ENCODE data around the gene CDH4. TPM values are rescaled to one million over a fixed set of nuclear protein-coding genes. Genes with fewer than 3 reads are reported as not detected.

Gene CDH4
- total RNA-seq, 4 donors from 2014 or later = 0.13 to 0.38 (median 0.21) TPM; not detected in 1

DNA sequence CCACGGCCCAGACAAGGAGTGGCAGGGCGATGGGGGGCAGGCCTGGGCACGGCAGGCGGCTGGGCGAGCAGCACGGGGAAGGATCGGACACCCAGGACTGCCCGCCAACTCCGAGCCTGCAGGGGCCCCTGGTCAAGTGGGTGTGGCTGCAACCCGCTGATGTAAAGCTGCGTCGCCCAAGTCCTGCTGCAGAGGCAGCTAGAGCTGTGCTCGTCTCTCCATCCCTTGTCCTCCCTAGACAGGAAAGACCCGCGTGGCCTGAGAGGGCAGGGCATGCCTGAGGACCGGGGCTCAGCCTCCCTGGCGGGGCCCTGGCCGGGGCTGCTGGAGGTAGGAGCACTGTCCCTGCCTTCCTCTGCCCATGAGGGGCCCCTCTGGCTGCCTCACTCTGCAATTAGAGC lies 281.2 kb downstream of the CDH4 start:
- 73 to 83% methylated on average over 9 to 12 of the region's 18 CpGs for WGBS, 2 donors
- Histone ChIP-seq H3K27me3 (peaks cover 0 to 17% (median 0%) of the 10 kb centered on the region in 4 donors), H3K4me1 (no peaks in the 10 kb centered on the region), H3K9me3 (no peaks in the 10 kb centered on the region), H3K4me3 (no peak overlapping the region), H3K36me3 (no peaks in the 10 kb centered on the region), H3K27ac (no peak overlapping the region)
- intact Hi-C loops (cut with DNase I) = no loop called here
- TF ChIP-seq, protein P1, sequence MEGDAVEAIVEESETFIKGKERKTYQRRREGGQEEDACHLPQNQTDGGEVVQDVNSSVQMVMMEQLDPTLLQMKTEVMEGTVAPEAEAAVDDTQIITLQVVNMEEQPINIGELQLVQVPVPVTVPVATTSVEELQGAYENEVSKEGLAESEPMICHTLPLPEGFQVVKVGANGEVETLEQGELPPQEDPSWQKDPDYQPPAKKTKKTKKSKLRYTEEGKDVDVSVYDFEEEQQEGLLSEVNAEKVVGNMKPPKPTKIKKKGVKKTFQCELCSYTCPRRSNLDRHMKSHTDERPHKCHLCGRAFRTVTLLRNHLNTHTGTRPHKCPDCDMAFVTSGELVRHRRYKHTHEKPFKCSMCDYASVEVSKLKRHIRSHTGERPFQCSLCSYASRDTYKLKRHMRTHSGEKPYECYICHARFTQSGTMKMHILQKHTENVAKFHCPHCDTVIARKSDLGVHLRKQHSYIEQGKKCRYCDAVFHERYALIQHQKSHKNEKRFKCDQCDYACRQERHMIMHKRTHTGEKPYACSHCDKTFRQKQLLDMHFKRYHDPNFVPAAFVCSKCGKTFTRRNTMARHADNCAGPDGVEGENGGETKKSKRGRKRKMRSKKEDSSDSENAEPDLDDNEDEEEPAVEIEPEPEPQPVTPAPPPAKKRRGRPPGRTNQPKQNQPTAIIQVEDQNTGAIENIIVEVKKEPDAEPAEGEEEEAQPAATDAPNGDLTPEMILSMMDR (IDR thresholded peaks at IDR 0.05) = no peak
- DNase-seq = no peak

DNA sequence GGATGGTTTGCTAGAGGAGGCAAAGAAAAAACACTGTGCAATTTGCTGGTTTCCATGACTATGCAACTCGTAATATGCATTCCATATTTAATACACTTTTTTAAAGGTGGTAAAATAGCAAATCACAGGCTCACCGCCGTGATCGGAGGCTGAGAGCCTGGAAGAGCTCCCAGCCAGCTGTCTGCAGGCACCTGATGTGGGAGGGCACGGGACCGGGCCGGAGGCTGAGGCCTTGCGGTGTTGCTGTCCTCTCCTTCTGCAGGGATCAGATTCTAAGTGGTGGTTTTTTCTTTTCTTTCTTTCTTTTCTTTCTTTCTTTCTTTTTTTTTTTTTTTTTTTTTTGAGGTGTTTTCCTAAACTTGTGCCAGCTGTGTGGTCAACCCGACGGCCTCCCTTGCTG lies 282.3 kb downstream of the CDH4 start:
- WGBS, 2 donors = 71 to 80% methylated on average over 8 to 9 of the region's 10 CpGs
- no peaks in the 10 kb centered on the region for H3K9me3 ChIP-seq
- DNase-seq = no peak
- H3K27me3 ChIP-seq = peaks cover 0 to 17% (median 0%) of the 10 kb centered on the region in 4 donors
- intact Hi-C loops (cut with DNase I) = no loop called here
- no peak for TF ChIP-seq POLR2A (IDR thresholded peaks at IDR 0.05)
- TF ChIP-seq, protein P1 (IDR thresholded peaks at IDR 0.05) = no peak
- H3K36me3 ChIP-seq = no peaks in the 10 kb centered on the region
- H3K4me3 ChIP-seq = no peak overlapping the region
- no peak overlapping the region for H3K27ac ChIP-seq
- H3K4me1 ChIP-seq = no peaks in the 10 kb centered on the region

DNA sequence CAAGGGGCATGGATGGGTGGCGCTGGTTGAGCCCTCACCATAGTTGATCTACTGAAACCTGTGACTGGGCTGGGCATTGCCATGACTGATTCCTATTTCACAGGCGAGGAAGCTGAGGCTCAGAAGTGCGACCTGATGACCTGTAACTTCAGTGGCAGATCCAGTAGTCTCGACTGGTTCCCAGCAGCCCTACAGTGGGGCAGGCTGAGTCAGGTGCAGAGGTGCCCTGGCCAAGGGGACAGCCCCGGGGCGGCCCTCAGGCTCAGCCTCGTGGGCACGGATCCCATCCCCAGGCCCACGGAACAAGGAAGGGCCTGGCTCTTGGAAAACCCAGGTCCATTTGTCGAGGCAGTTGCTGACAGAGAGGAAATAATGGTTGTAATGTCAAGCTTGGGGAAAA lies 283.0 kb downstream of the CDH4 start:
- no peaks in the 10 kb centered on the region for H3K9me3 ChIP-seq
- H3K4me1 ChIP-seq = no peaks in the 10 kb centered on the region
- H3K27me3 ChIP-seq = peaks cover 0 to 17% (median 0%) of the 10 kb centered on the region in 4 donors
- no peak for TF ChIP-seq POLR2A (IDR thresholded peaks at IDR 0.05)
- TF ChIP-seq, protein P1 (IDR thresholded peaks at IDR 0.05) = no peak
- H3K36me3 ChIP-seq = no peaks in the 10 kb centered on the region
- WGBS, 2 donors = 63 to 70% methylated on average over 4 to 9 of the region's 10 CpGs
- intact Hi-C loops (cut with DNase I) = no loop called here
- no peak overlapping the region for H3K27ac ChIP-seq
- no peak overlapping the region for H3K4me3 ChIP-seq
- no peak for DNase-seq

DNA sequence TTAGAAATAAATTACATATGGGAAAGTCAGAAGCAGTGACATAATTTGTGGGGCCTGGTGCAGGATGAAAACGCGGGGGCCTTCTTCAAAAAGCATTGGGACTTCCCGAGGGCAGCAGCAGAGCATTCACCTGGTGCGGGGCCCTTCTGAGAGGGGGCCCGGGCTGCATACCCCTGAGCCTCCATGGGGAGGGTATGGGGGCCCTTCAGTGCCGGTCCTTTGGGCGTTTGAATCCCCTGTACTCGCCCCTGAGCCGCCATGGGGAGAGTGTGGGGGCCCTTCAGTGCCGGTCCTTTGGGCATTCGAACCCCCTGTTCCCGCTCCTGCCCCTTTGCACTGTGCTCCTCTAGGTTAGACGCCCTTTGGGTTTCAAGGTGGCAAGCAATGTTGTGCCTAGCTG lies 283.5 kb downstream of the CDH4 start:
- Histone ChIP-seq H3K27me3 (peaks cover 0 to 17% (median 0%) of the 10 kb centered on the region in 4 donors), H3K36me3 (no peaks in the 10 kb centered on the region), H3K9me3 (no peaks in the 10 kb centered on the region), H3K27ac (no peak overlapping the region), H3K4me3 (no peak overlapping the region), H3K4me1 (no peaks in the 10 kb centered on the region)
- intact Hi-C loops (cut with DNase I) = no loop called here
- WGBS, 2 donors = 84 to 86% methylated on average over 6 to 11 of the region's 13 CpGs
- TF ChIP-seq, protein P1 (IDR thresholded peaks at IDR 0.05) = no peak
- no peak for DNase-seq

DNA sequence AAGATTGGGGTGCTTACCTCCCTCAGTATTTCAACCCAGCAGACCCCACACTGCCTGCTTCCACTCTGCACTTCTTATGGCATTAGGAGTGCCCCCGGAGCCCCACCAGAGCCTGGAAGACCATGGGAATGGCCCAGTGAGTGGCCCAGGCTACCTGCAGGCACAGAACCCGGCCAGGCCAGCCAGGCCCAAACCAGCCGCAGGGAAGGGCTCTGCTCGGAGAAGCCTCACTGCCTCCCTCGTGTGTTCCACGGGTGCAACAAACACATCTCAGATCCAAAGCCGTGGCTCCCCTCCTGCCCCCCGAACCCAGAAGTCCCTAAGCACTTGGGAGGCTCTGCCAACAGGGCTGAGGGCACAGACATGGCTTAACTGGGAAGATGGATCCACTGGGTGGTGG lies 283.9 kb downstream of the CDH4 start:
- intact Hi-C loops (cut with DNase I) = no loop called here
- WGBS, 2 donors = no CpG with 5 or more reads among the region's 8 CpGs

More for the DNA sequence above, 283.9 kb downstream of the CDH4 start:
- Histone ChIP-seq H3K36me3 (no peaks in the 10 kb centered on the region), H3K27me3 (peaks cover 0 to 17% (median 0%) of the 10 kb centered on the region in 4 donors), H3K27ac (no peak overlapping the region), H3K9me3 (no peaks in the 10 kb centered on the region), H3K4me1 (no peaks in the 10 kb centered on the region), H3K4me3 (no peak overlapping the region)
- DNase-seq = no peak
- TF ChIP-seq POLR2A (IDR thresholded peaks at IDR 0.05) = no peak
- TF ChIP-seq, protein P1 (IDR thresholded peaks at IDR 0.05) = no peak
